Measurements from ENCODE around the gene SLC3A2.
"Not testable (repeated sequence)": the region's sequence is repeated elsewhere in the genome, so short reads cannot be mapped to it uniquely, and the experiment has no call there.

Gene SLC3A2

GRCh38 chr11:62926680-62927455, 46.2 kb downstream of the SLC3A2 start:
- no peak for DNase-seq (ENCODE audit: low read depth in 1 of 2, low spot score in 1 of 2)

- no peak for DNase-seq (ENCODE audit: low read depth in 1 of 2, low spot score in 1 of 2)
Observed at GRCh38 chr11:62928011-62928410, 47.3 kb downstream of the SLC3A2 start.

GRCh38 chr11:62930157-62930556, 49.5 kb downstream of the SLC3A2 start:
- DNase-seq (ENCODE audit: low read depth in 1 of 2, low spot score in 1 of 2), result no peak

- no peak for DNase-seq (ENCODE audit: low read depth in 1 of 2, low spot score in 1 of 2)
Observed at GRCh38 chr11:62930666-62931065, 50.0 kb downstream of the SLC3A2 start.

GRCh38 chr11:62931499-62932278, 51.0 kb downstream of the SLC3A2 start:
- no peak for DNase-seq (ENCODE audit: low read depth in 1 of 2, low spot score in 1 of 2)

- no peak for DNase-seq (ENCODE audit: low read depth in 1 of 2, low spot score in 1 of 2)
Observed at GRCh38 chr11:62933285-62933684, 52.6 kb downstream of the SLC3A2 start.

GRCh38 chr11:62933750-62934495, 53.2 kb downstream of the SLC3A2 start:
- DNase-seq (ENCODE audit: low read depth in 1 of 2, low spot score in 1 of 2), result no peak

GRCh38 chr11:62934496-62934785, 53.7 kb downstream of the SLC3A2 start:
- no peak for DNase-seq (ENCODE audit: low read depth in 1 of 2, low spot score in 1 of 2)

GRCh38 chr11:62937528-62937927, 56.8 kb downstream of the SLC3A2 start:
- not testable (repeated sequence) for DNase-seq (ENCODE audit: low read depth in 1 of 2, low spot score in 1 of 2)

Measured in activated CD4-positive, alpha-beta T cell treated with anti-CD3 and anti-CD28 coated beads, Interleukin-2, amount 50 U/mL, for 24 hours (primary cell).